H9 (cell line): ENCODE measurements around the gene TBC1D4. TPM values are rescaled to one million over a fixed set of nuclear protein-coding genes. Genes with fewer than 3 reads are reported as not detected.

Source experiments
- DNase-seq: peaks from one replicate; pipeline ENCODE4 v3.0.0-alpha.2; 2017
- H2AFZ ChIP-seq: one replicate; pipeline ENCODE4 v1.6.1; 2013; ENCODE audit warnings: mild to moderate bottlenecking, low read length, control low read depth, moderate library complexity
- H2AK5ac ChIP-seq: 2 replicates; pipeline ENCODE4 v1.6.1; 2013; ENCODE audit warnings: low read length, control low read depth, mixed read lengths; ENCODE audit not compliant: insufficient read length
- H2BK120ac ChIP-seq: one replicate; pipeline ENCODE4 v1.6.1; 2013; ENCODE audit warnings: low read depth, mild to moderate bottlenecking, low read length, control low read depth, inconsistent platforms; ENCODE audit not compliant: poor library complexity, severe bottlenecking
- H2BK12ac ChIP-seq: 2 replicates; pipeline ENCODE4 v1.6.1; 2013; ENCODE audit warnings: low read length, control low read depth, mixed read lengths, low read depth; ENCODE audit not compliant: insufficient read length
- H2BK15ac ChIP-seq: 2 replicates; pipeline ENCODE4 v1.6.1; 2013; ENCODE audit warnings: low read depth, low read length, control low read depth
- H2BK20ac ChIP-seq: one replicate; pipeline ENCODE4 v1.6.1; 2013; ENCODE audit warnings: low read depth, mild to moderate bottlenecking, low read length, control low read depth, inconsistent platforms; ENCODE audit not compliant: poor library complexity, severe bottlenecking
- H2BK5ac ChIP-seq: 2 replicates; pipeline ENCODE4 v1.6.1; 2013; ENCODE audit warnings: low read length, control low read depth, mixed read lengths; ENCODE audit not compliant: insufficient read length
- H3K14ac ChIP-seq: 2 replicates; pipeline ENCODE4 v1.6.1; 2013; ENCODE audit warnings: low read length, control low read depth; ENCODE audit not compliant: insufficient read depth
- H3K18ac ChIP-seq: 2 replicates; pipeline ENCODE4 v1.6.1; 2013; ENCODE audit warnings: low read depth, mild to moderate bottlenecking, mixed read lengths, low read length, control low read depth; ENCODE audit not compliant: insufficient read length
- H3K23ac ChIP-seq: 2 replicates; pipeline ENCODE4 v1.6.1; 2013; ENCODE audit warnings: low read length, control low read depth, mixed read lengths, low read depth; ENCODE audit not compliant: insufficient read length
- H3K23me2 ChIP-seq: 2 replicates; pipeline ENCODE4 v1.6.1; 2013; ENCODE audit warnings: low read depth, mild to moderate bottlenecking, mixed read lengths, low read length, control low read depth; ENCODE audit not compliant: insufficient read length, poor library complexity, severe bottlenecking
- H3K27ac ChIP-seq: 2 replicates; pipeline ENCODE4 v1.5.1; 2013; ENCODE audit warnings: low read length, control low read depth, mixed read lengths, low read depth; ENCODE audit not compliant: insufficient read length
- H3K27me3 ChIP-seq: 2 replicates; pipeline ENCODE4 v1.6.1; 2013; ENCODE audit warnings: low read length, control low read depth, inconsistent platforms; ENCODE audit not compliant: insufficient read depth
- H3K4ac ChIP-seq: 2 replicates; pipeline ENCODE4 v1.6.1; 2013; ENCODE audit warnings: low read depth, mild to moderate bottlenecking, control low read depth, inconsistent platforms, low read length, moderate library complexity
- H3K4me1 ChIP-seq: 2 replicates; pipeline ENCODE4 v1.6.1; 2013; ENCODE audit warnings: low read length, control low read depth, inconsistent platforms; ENCODE audit not compliant: insufficient read depth
- H3K4me2 ChIP-seq: 2 replicates; pipeline ENCODE4 v1.6.1; 2013; ENCODE audit warnings: low read length, control low read depth, mixed read lengths; ENCODE audit not compliant: insufficient read length, insufficient read depth
- H3K56ac ChIP-seq: 2 replicates; pipeline ENCODE4 v1.6.1; 2013; ENCODE audit warnings: low read depth, mild to moderate bottlenecking, mixed read lengths, low read length, control low read depth; ENCODE audit not compliant: insufficient read length
- H3K79me1 ChIP-seq: 2 replicates; pipeline ENCODE4 v1.6.1; 2013; ENCODE audit warnings: low read depth, mild to moderate bottlenecking, moderate library complexity, low read length, control low read depth, inconsistent platforms; ENCODE audit not compliant: insufficient read depth, poor library complexity, severe bottlenecking
- H3K79me2 ChIP-seq: 2 replicates; pipeline ENCODE4 v1.6.1; 2013; ENCODE audit warnings: low read length, control low read depth, inconsistent platforms; ENCODE audit not compliant: insufficient read depth
- H3K9ac ChIP-seq: 2 replicates; pipeline ENCODE4 v1.6.1; 2013; ENCODE audit warnings: low read length, control low read depth, mixed read lengths; ENCODE audit not compliant: insufficient read length; ENCODE audit errors: extremely low read depth
- H3K9me3 ChIP-seq: one replicate; pipeline ENCODE4 v1.6.1; 2013; ENCODE audit warnings: low read depth, low read length, inconsistent platforms; ENCODE audit not compliant: control insufficient read depth
- H3T11ph ChIP-seq: one replicate; pipeline ENCODE4 v1.6.1; 2013; ENCODE audit warnings: mild to moderate bottlenecking, low read length, control low read depth, inconsistent platforms
- H4K20me1 ChIP-seq: one replicate; pipeline ENCODE4 v1.6.1; 2013; ENCODE audit not compliant: control insufficient read depth, insufficient read length, insufficient read depth
- H4K5ac ChIP-seq: 2 replicates; pipeline ENCODE4 v1.6.1; 2013; ENCODE audit warnings: low read depth, mild to moderate bottlenecking, mixed read lengths, low read length, control low read depth; ENCODE audit not compliant: insufficient read length
- H4K8ac ChIP-seq: replicated peaks from 2 replicates; pipeline ENCODE4 v1.6.1; 2013; ENCODE audit warnings: low read length, control low read depth, mixed read lengths, low read depth; ENCODE audit not compliant: insufficient read length
- H4K91ac ChIP-seq: 2 replicates; pipeline ENCODE4 v1.6.1; 2013; ENCODE audit warnings: low read depth, mild to moderate bottlenecking, moderate library complexity, mixed read lengths, low read length, control low read depth; ENCODE audit not compliant: insufficient read length
- H3K27ac Mint-ChIP-seq, 3 experiments: 2 replicates in 2 of 3; 3 replicates in 1 of 3; pipeline ENCODE4 v1.8.0; 2020 to 2021; ENCODE audit warnings: mixed read lengths in 3 of 3, mild to moderate bottlenecking in 1 of 3, moderate library complexity in 1 of 3
- H3K27me3 Mint-ChIP-seq: 2 replicates; pipeline ENCODE4 v1.8.0; 2021; ENCODE audit warnings: low read depth, mild to moderate bottlenecking, moderate library complexity, mixed read lengths
- H3K36me3 Mint-ChIP-seq, 3 experiments: 2 replicates in 2 of 3; 3 replicates in 1 of 3; pipeline ENCODE4 v1.8.0; 2020 to 2021; ENCODE audit warnings: low read depth in 3 of 3, mixed read lengths in 3 of 3; ENCODE audit not compliant: insufficient read depth in 1 of 3
- H3K4me1 Mint-ChIP-seq, 2 experiments: 2 replicates each; pipeline ENCODE4 v1.8.0; 2020; ENCODE audit warnings: mixed read lengths in 2 of 2
- H3K4me3 Mint-ChIP-seq, 2 experiments: 2 replicates in 1 of 2; 3 replicates in 1 of 2; pipeline ENCODE4 v1.8.0; 2020 to 2021; ENCODE audit warnings: mild to moderate bottlenecking in 2 of 2, mixed read lengths in 2 of 2, moderate library complexity in 1 of 2
- H3K9me3 Mint-ChIP-seq, 2 experiments: 2 replicates in 1 of 2; 3 replicates in 1 of 2; pipeline ENCODE4 v1.8.0; 2020; ENCODE audit warnings: mild to moderate bottlenecking in 2 of 2, mixed read lengths in 2 of 2, moderate library complexity in 1 of 2
- CTCF ChIP-seq: fragments of 200-600 bp; sonication (generic); conservative IDR thresholded peaks from 3 replicates; pipeline ENCODE4 v1.8.0; 2021; ENCODE audit warnings: antibody characterized with exemption, mild to moderate bottlenecking
- WGBS: extraction: QIAGEN DNeasy Blood & Tissue Kit; methylation state at CpG from one replicate; pipeline ENCODE4 v1.1.7; 2013; ENCODE audit warnings: missing lambda C conversion rate, low lambda C conversion rate, mixed read lengths; ENCODE audit not compliant: insufficient read length; ENCODE audit errors: extremely low coverage; 5-methylcytosine and 5-hydroxymethylcytosine counted together
- total RNA-seq: library from RNA; stranded (reverse); gene quantifications from 2 replicates; pipeline ENCODE4 v1.2.1, GENCODE V29; 2021

Gene TBC1D4
- total RNA-seq, 1 experiment from 2014 or later, result 10.5 TPM

- no peak for TF ChIP-seq CTCF
- Mint-ChIP-seq H3K27ac (no peak overlapping the region; a peak in 1 of 7 replicates), H3K4me1 (peaks cover 2 to 10% of the 10 kb centered on the region in 2 experiments; a peak in 3 of 4 replicates), H3K27me3 (no peaks in the 10 kb centered on the region), H3K9me3 (no peaks in the 10 kb centered on the region), H3K4me3 (no peak overlapping the region), H3K36me3 (no peaks in the 10 kb centered on the region)
- Histone ChIP-seq H2BK15ac (no peak overlapping the region), H4K20me1 (no peaks in the 10 kb centered on the region), H3K56ac (no peak overlapping the region), H3K9me3 (no peaks in the 10 kb centered on the region), H3K23ac (no peak overlapping the region), H4K91ac (no peak overlapping the region), H4K8ac (no peak overlapping the region), H3K4ac (no peak overlapping the region), H2BK5ac (no peak overlapping the region), H2BK20ac (no peak overlapping the region), H4K5ac (no peak overlapping the region), H3K79me2 (no peaks in the 10 kb centered on the region), H3K4me1 (no peaks in the 10 kb centered on the region), H3K18ac (no peak overlapping the region), H2AFZ (no peak overlapping the region), H3T11ph (no peak overlapping the region), H2BK12ac (no peak overlapping the region), H3K79me1 (peaks cover 6% of the 10 kb centered on the region), H3K4me2 (no peak overlapping the region), H3K9ac (no peak overlapping the region), H2BK120ac (no peak overlapping the region), H3K27me3 (no peaks in the 10 kb centered on the region), H3K23me2 (no peaks in the 10 kb centered on the region), H3K27ac (no peak overlapping the region), H3K14ac (no peak overlapping the region), H2AK5ac (no peak overlapping the region)
- no peak for DNase-seq
- no CpG with 5 or more reads among the region's 7 CpGs for WGBS
These were observed 62.3 kb downstream of the TBC1D4 start for GRCh38 chr13:75419656-75420055.
